ENCODE measurements around the gene RNF151.

DNA sequence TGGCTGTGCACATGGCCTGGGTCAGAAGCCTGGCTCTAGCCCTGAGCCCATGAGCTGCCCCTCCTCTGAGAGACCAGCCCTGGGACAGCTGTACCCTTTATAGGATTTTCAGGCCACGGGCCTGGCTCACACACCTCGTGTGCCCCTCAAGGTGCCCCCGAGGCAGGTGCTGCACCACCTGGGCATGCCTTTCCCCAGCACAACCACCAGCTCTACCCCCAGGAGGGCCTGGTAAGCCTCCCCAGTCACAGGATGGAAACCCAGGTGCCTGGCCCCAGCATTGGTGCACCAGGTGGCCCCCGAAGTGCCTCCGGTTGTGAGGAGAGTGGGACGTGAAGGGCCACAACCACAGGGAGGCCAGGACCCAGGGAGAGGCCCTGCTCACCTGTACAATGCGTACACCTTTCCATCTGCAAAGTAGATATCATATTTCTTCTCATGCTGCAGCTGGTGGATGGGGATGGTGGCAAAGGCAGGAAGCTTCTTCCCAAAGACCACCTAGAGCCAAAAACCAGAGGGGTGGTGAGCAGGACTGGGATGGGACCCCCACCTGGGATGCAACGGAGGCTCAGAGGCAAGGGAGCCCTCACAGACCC is 36.7 kb downstream of the RNF151 start:
- TF ChIP-seq BACH1 (IDR thresholded peaks at IDR 0.05; ENCODE audit: borderline replicate concordance) (no peak), ZNF274 (IDR thresholded peaks at IDR 0.05; ENCODE audit: insufficient read depth, insufficient read length) (no peak)
- TF ChIP-seq, protein P1, sequence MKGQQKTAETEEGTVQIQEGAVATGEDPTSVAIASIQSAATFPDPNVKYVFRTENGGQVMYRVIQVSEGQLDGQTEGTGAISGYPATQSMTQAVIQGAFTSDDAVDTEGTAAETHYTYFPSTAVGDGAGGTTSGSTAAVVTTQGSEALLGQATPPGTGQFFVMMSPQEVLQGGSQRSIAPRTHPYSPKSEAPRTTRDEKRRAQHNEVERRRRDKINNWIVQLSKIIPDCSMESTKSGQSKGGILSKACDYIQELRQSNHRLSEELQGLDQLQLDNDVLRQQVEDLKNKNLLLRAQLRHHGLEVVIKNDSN (IDR thresholded peaks at IDR 0.05; ENCODE audit: borderline replicate concordance, extremely low read length, insufficient read depth, low read depth, low read length): no peak
- TF ChIP-seq, protein P2, sequence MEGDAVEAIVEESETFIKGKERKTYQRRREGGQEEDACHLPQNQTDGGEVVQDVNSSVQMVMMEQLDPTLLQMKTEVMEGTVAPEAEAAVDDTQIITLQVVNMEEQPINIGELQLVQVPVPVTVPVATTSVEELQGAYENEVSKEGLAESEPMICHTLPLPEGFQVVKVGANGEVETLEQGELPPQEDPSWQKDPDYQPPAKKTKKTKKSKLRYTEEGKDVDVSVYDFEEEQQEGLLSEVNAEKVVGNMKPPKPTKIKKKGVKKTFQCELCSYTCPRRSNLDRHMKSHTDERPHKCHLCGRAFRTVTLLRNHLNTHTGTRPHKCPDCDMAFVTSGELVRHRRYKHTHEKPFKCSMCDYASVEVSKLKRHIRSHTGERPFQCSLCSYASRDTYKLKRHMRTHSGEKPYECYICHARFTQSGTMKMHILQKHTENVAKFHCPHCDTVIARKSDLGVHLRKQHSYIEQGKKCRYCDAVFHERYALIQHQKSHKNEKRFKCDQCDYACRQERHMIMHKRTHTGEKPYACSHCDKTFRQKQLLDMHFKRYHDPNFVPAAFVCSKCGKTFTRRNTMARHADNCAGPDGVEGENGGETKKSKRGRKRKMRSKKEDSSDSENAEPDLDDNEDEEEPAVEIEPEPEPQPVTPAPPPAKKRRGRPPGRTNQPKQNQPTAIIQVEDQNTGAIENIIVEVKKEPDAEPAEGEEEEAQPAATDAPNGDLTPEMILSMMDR (IDR thresholded peaks at IDR 0.05 in 2 of 3, conservative IDR thresholded peaks at IDR 0.05 in 1 of 3; ENCODE audit: control insufficient read depth in 2 of 3, extremely low read depth in 1 of 3, insufficient read depth in 1 of 3, low read depth in 3 of 3, low read length in 3 of 3): no peak

Measured in GM12878 (cell line).